SK-N-SH treated with all-trans-retinoic acid at 6 μM for 48 hours (cell line): ENCODE data around the gene RAB11FIP4.

ENCODE experiments used
- ARNTL ChIP-seq: fragments of 450-650 bp; formaldehyde crosslinking; IDR thresholded peaks from 2 replicates; pipeline ENCODE4 v1.5.0; 2020; ENCODE audit warnings: low read depth, mild to moderate bottlenecking, moderate library complexity, borderline replicate concordance
- BACH2 ChIP-seq: fragments of 250-450 bp; sonication (Bioruptor Pico); IDR thresholded peaks from 2 replicates; pipeline ENCODE4 v1.9.0; 2021; ENCODE audit warnings: mild to moderate bottlenecking, borderline replicate concordance
- CREB5 ChIP-seq: fragments of 250-450 bp; sonication (Bioruptor Pico); IDR thresholded peaks from 2 replicates; pipeline ENCODE4 v1.5.1; 2020; ENCODE audit warnings: low read depth, mild to moderate bottlenecking, moderate library complexity
- CSRNP3 ChIP-seq: fragments of 250-450 bp; sonication (Bioruptor Pico); IDR thresholded peaks from 2 replicates; pipeline ENCODE4 v1.5.1; 2021; ENCODE audit warnings: mild to moderate bottlenecking, moderate library complexity
- ESRRG ChIP-seq: fragments of 250-450 bp; sonication (Bioruptor Pico); IDR thresholded peaks from 2 replicates; pipeline ENCODE4 v1.6.1; 2021; ENCODE audit warnings: mild to moderate bottlenecking
- ISL1 ChIP-seq: fragments of 250-450 bp; sonication (Bioruptor Pico); IDR thresholded peaks from 2 replicates; pipeline ENCODE4 v2.1.2; 2022; ENCODE audit warnings: mild to moderate bottlenecking, moderate library complexity
- PATZ1 ChIP-seq: fragments of 250-450 bp; sonication (Bioruptor Pico); IDR thresholded peaks from 2 replicates; pipeline ENCODE4 v1.8.0; 2020; ENCODE audit warnings: mild to moderate bottlenecking, moderate library complexity, borderline replicate concordance
- POU6F1 ChIP-seq: fragments of 250-450 bp; sonication (Bioruptor Pico); IDR thresholded peaks from 2 replicates; pipeline ENCODE4 v1.8.0; 2021; ENCODE audit warnings: low read depth, mild to moderate bottlenecking, moderate library complexity, borderline replicate concordance
- PPARA ChIP-seq: fragments of 250-450 bp; sonication (Bioruptor Pico); IDR thresholded peaks from 2 replicates; pipeline ENCODE4 v1.5.0; 2020; ENCODE audit warnings: mild to moderate bottlenecking, borderline replicate concordance
- SNAI2 ChIP-seq: fragments of 250-450 bp; sonication (Bioruptor Pico); IDR thresholded peaks from 2 replicates; pipeline ENCODE4 v1.5.0; 2020; ENCODE audit warnings: mild to moderate bottlenecking, moderate library complexity
- TCF4 ChIP-seq: fragments of 250-450 bp; sonication (Bioruptor Pico); IDR thresholded peaks from 2 replicates; pipeline ENCODE4 v1.8.0; 2021; ENCODE audit warnings: mild to moderate bottlenecking, moderate library complexity, borderline replicate concordance
- ZC3H10 ChIP-seq: fragments of 250-450 bp; sonication (Bioruptor Pico); IDR thresholded peaks from 2 replicates; pipeline ENCODE4 v1.5.1; 2021; ENCODE audit warnings: mild to moderate bottlenecking, moderate library complexity
- ZFP3 ChIP-seq: fragments of 250-450 bp; sonication (Bioruptor Pico); IDR thresholded peaks from 2 replicates; pipeline ENCODE4 v1.5.0; 2020; ENCODE audit warnings: mild to moderate bottlenecking, moderate library complexity
- ZFP30 ChIP-seq: fragments of 450-650 bp; formaldehyde crosslinking; IDR thresholded peaks from 2 replicates; pipeline ENCODE4 v1.5.0; 2022; ENCODE audit warnings: mild to moderate bottlenecking, moderate library complexity

- no peak for TF ChIP-seq POU6F1 (CRISPR knock-in tag)
- no peak for TF ChIP-seq PATZ1 (CRISPR knock-in tag)
- TF ChIP-seq ZFP30 (CRISPR knock-in tag): no peak
- no peak for TF ChIP-seq ARNTL (CRISPR knock-in tag)
- TF ChIP-seq PPARA (CRISPR knock-in tag): no peak
- no peak for TF ChIP-seq SNAI2 (CRISPR knock-in tag)
- no peak for TF ChIP-seq BACH2 (CRISPR knock-in tag)
- TF ChIP-seq ZFP3 (CRISPR knock-in tag): no peak
- TF ChIP-seq CSRNP3: no peak
- no peak for TF ChIP-seq TCF4 (CRISPR knock-in tag)
- no peak for TF ChIP-seq ISL1
- TF ChIP-seq ESRRG (CRISPR knock-in tag): no peak
- no peak for TF ChIP-seq ZC3H10 (CRISPR knock-in tag)
- no peak for TF ChIP-seq CREB5
These were observed 12.8 kb upstream of the RAB11FIP4 start for GRCh38 chr17:31378638-31379037.
